Skeletal muscle satellite cell (primary cell): ENCODE data around the gene ZNRF1.

Experiments used
- H3K27me3 ChIP-seq: 2 replicates; pipeline ENCODE4 v1.7.0; 2013; ENCODE audit warnings: low read length; ENCODE audit not compliant: control insufficient read depth, insufficient read depth
- H3K36me3 ChIP-seq: 2 replicates; pipeline ENCODE4 v1.7.0; 2013; ENCODE audit warnings: mild to moderate bottlenecking, control low read depth, low read length; ENCODE audit not compliant: insufficient read depth
- H3K4me1 ChIP-seq: 2 replicates; pipeline ENCODE4 v1.7.0; 2013; ENCODE audit warnings: low read length; ENCODE audit not compliant: control insufficient read depth, insufficient read depth
- H3K4me2 ChIP-seq: 2 replicates; pipeline ENCODE4 v1.7.0; 2013; ENCODE audit warnings: mild to moderate bottlenecking, low read length
- H3K4me3 ChIP-seq: 2 replicates; pipeline ENCODE4 v1.7.0; 2013; ENCODE audit warnings: low read length
- H3K9ac ChIP-seq: 2 replicates; pipeline ENCODE4 v1.7.0; 2013; ENCODE audit warnings: mild to moderate bottlenecking, low read depth, low read length, moderate library complexity
- H3K9me3 ChIP-seq: replicated peaks from 2 replicates; pipeline ENCODE4 v1.7.0; 2013; ENCODE audit warnings: mild to moderate bottlenecking, control low read depth, low read length

ZNRF1 gene

DNA sequence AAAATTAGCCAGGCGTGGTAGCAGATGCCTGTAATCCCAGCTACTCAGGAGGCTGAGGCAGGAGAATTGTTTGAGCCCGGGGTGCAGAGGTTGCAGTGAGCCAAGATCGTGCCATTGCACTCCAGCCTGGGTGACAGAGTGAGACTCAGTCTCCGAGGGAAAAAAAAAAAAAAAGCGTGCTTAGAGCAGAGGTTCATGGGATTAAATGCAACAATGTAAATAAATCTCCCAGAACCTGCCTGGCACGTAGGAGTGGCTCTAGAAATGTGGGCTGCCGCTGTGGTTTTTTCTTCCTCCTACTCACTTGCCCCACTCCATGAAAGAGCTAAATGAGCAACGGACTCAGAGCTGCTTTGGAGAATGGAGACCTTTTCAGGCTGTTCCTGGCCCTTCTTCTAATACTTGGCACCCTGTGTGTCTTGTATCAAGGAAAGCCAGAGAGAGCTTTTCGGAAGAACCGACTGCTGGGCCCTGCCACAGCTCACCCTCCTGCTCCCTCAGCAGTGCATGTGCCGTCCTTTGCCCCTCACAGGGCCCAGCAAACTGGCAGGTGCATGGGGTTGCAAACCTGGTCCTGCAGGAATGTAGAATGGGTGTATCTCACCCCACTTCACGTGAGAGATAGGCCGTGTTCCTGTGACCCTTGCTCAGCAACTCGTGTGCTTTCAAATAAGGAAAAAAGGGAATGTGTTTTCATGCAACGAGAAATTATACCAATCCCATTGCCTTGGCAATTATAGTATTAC is 65.8 kb downstream of the ZNRF1 start:
- Histone ChIP-seq H3K9me3 (no peaks in the 10 kb centered on the region), H3K27me3 (no peaks in the 10 kb centered on the region), H3K9ac (no peak overlapping the region), H3K4me2 (no peak overlapping the region), H3K4me3 (no peak overlapping the region), H3K4me1 (no peaks in the 10 kb centered on the region), H3K36me3 (no peaks in the 10 kb centered on the region)

- Histone ChIP-seq H3K27me3 (no peaks in the 10 kb centered on the region), H3K4me3 (no peak overlapping the region), H3K4me2 (no peak overlapping the region), H3K9ac (no peak overlapping the region), H3K4me1 (peaks cover 1% of the 10 kb centered on the region), H3K36me3 (no peaks in the 10 kb centered on the region), H3K9me3 (no peaks in the 10 kb centered on the region)
Observed at GRCh38 chr16:75065149-75065505, 66.3 kb downstream of the ZNRF1 start.

DNA sequence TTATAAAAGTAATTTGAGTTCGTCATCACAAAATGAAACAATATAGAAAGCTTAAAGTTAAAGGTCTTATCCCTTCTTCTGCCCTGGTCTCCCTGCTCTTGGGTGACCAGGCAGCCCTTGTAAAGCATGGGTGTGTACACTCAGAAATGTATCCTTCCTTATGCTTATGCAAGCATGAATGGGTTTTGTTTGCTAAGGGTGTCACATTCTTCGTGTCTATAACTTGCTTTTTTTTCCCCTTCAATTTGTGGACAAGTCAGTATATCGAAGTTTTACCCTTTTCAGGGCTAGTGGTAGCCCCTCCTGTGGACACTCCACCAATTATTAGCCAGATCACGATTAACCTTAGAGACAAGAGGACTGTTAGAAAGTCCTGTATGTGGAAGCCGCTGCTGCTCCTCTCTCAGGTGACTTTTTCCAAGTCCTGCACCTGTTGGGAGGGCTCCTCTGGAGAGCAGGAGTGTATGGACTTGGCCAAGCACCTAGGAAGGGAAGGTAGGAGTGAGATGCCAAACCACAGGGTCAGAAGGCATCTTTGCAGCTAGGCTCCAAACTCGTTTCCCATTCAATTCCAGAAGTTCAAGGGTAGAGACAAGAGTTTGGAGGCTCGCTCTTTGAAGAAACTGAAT is 66.8 kb downstream of the ZNRF1 start:
- Histone ChIP-seq H3K4me1 (peaks cover 3% of the 10 kb centered on the region), H3K36me3 (no peaks in the 10 kb centered on the region), H3K4me2 (no peak overlapping the region), H3K4me3 (no peak overlapping the region), H3K9me3 (no peaks in the 10 kb centered on the region), H3K9ac (no peak overlapping the region), H3K27me3 (no peaks in the 10 kb centered on the region)

DNA sequence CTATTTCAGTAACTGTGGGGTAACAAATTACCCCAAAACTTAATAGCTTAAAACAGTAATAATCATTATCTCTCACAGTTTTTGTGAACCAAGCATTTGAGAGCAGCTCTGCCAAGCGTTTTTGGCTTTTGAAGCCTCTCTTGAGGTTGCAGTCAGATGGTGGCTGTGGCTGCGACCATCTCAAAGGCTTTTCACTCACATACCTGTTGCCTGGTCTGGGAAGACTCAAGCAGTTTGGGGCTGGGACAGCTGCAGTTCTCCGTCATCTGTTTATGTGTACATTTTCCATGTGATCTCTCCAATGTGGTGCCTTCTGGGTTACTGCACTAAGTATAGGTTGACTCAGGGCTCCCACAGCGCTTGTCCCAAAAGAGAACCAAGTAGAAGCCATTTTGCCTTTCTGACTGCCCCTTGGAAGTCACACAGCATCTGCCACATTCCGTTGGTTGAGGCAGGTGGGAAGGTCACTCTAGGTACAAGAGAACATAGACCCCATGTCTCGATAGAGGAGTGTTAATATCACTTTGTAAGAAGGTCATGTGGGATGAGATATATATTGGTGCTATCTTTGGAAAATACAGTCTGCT is 68.1 kb downstream of the ZNRF1 start:
- H3K36me3 ChIP-seq = no peaks in the 10 kb centered on the region
- no peak overlapping the region for H3K4me3 ChIP-seq

DNA sequence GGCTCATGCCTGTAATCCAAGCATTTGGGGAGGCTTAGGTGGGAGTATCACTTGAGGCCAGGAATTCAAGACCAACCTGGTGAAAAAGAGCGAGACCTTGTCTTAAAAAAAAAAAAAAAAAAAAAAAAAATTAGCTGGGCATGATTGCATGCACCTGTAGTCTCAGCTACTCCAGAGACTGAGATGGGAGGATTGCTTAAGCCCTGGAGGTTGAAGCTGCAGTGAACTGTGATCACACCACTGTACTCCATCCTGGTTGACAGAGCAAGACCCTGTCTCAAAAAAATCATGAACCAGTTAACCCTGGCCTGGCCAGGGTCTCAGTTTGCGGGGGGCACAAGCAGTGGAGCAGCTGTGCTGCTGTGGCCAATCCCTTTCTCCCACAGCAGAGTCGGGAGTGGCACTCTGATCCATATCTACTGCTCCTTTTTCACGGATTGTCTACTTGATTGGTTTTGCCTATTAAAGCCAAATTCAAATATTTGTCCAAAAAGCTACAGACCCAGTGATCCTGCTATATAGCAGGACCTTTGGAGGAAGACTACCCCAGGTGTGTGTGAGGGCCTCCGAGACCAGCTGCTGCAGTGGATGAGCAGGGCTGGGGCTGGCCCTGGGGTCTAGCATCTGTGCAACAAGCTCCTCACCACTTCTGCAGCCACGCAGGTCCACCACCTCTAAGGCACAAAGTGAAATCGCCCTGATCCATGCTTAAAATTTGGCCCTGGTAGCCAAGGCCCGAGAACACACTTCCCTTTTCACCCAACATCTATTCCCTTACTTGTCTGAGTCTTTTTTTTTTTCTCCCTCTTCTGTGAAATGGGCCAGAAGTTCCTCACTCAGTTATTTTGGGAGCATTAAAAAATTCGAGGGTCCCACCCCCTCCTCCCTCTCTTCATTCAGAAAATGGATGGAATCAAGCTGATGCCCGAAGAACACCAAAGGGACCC is 69.5 kb downstream of the ZNRF1 start:
- H3K4me3 ChIP-seq = no peak overlapping the region
- H3K4me1 ChIP-seq = peaks cover 3% of the 10 kb centered on the region
- H3K36me3 ChIP-seq = no peaks in the 10 kb centered on the region
- no peaks in the 10 kb centered on the region for H3K9me3 ChIP-seq
- no peak overlapping the region for H3K4me2 ChIP-seq
- no peaks in the 10 kb centered on the region for H3K27me3 ChIP-seq
- no peak overlapping the region for H3K9ac ChIP-seq

More for the DNA sequence above, 68.1 kb downstream of the ZNRF1 start:
- peaks cover 3% of the 10 kb centered on the region for H3K4me1 ChIP-seq
- no peak overlapping the region for H3K4me2 ChIP-seq
- H3K27me3 ChIP-seq = no peaks in the 10 kb centered on the region
- H3K9ac ChIP-seq = no peak overlapping the region
- no peaks in the 10 kb centered on the region for H3K9me3 ChIP-seq

DNA sequence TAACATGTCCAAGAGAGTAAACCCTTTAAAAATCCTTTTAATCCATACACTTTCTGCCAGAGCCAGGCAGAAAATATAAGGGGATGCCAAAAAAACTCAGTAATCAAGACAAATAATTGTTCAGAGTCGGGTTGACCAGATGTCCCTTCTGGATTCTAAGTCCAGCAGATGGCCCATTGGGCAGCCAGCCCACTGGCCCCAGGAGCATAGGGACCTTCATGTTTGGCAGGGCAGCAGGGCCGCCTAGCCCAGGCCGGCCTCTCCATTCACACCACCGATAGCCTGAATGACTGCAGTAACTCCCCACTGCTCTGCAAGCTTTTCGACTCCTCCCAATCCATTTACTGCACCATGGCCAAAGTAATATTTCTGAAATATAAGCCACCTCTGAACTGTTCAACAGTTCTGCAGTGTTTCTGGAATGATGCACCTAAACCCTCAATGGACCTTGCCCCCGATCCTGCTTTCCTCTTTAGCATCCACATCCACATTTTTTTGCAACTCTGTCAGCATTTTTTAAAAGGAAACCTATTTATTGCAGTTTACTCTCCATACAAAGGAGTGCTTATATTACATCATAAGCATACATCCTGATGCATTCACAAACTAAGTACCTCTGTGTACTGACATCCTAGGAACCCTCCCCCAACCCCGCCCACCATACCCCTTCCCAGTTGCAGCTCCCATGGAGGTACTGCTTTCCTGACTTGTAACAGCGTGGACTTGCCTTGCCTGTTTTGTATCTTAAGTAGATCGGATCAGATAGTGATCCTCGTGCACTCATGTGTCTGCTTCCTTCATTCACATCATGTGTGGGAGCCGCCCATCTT is 71.4 kb downstream of the ZNRF1 start:
- Histone ChIP-seq H3K4me1 (peaks cover 3% of the 10 kb centered on the region), H3K9me3 (no peaks in the 10 kb centered on the region), H3K4me2 (no peak overlapping the region), H3K4me3 (no peak overlapping the region), H3K36me3 (no peaks in the 10 kb centered on the region), H3K27me3 (no peaks in the 10 kb centered on the region), H3K9ac (no peak overlapping the region)

- Histone ChIP-seq H3K4me1 (peaks cover 3% of the 10 kb centered on the region), H3K9ac (no peak overlapping the region), H3K4me3 (no peak overlapping the region), H3K4me2 (no peak overlapping the region), H3K27me3 (no peaks in the 10 kb centered on the region), H3K36me3 (no peaks in the 10 kb centered on the region), H3K9me3 (no peaks in the 10 kb centered on the region)
Observed at GRCh38 chr16:75071621-75072020, 72.8 kb downstream of the ZNRF1 start.

DNA sequence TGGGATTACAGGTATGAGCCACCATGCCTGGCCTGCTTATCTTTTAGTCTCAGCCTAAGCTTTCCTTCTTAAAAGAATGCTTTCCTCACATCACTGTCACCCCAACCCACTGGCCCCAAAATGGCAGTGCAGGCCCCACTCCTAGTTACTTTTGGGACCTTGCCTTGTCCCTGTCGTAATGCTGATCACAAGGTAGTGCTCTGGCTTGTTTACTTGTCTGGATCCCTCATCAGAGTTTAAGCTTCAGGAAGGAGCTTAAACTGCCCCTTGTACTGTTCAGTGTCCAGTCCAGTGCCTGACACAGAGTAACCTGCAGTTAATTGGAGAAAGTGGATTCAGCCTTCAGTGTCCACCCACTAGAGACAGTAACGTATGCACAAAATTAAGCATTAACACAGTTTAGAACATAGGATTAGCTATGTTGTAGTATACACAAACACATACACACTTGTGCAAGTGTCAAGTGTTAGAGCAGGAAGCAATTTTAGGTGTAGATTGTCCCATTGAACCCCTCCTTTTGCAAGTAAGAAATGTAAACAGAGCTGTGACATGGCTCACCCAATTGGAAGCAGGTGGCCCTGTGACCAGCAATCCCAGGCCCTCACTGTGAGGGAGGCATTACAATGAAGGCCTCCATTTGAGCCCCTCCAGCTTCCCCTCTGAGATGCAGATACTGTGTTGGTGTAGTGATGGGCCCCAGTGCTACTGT is 73.6 kb downstream of the ZNRF1 start:
- peaks cover 3% of the 10 kb centered on the region for H3K4me1 ChIP-seq
- no peaks in the 10 kb centered on the region for H3K27me3 ChIP-seq
- no peaks in the 10 kb centered on the region for H3K36me3 ChIP-seq
- H3K4me2 ChIP-seq = no peak overlapping the region
- no peak overlapping the region for H3K4me3 ChIP-seq
- no peak overlapping the region for H3K9ac ChIP-seq
- H3K9me3 ChIP-seq = no peaks in the 10 kb centered on the region

GRCh38 chr16:75073545-75074303 is 74.9 kb downstream of the ZNRF1 start:
- H3K4me2 ChIP-seq = peak overlapping the region; percentile 32
- H3K9me3 ChIP-seq = no peaks in the 10 kb centered on the region
- H3K9ac ChIP-seq = no peak overlapping the region
- H3K4me3 ChIP-seq = no peak overlapping the region
- no peaks in the 10 kb centered on the region for H3K36me3 ChIP-seq
- H3K27me3 ChIP-seq = no peaks in the 10 kb centered on the region
- H3K4me1 ChIP-seq = peaks cover 4% of the 10 kb centered on the region

DNA sequence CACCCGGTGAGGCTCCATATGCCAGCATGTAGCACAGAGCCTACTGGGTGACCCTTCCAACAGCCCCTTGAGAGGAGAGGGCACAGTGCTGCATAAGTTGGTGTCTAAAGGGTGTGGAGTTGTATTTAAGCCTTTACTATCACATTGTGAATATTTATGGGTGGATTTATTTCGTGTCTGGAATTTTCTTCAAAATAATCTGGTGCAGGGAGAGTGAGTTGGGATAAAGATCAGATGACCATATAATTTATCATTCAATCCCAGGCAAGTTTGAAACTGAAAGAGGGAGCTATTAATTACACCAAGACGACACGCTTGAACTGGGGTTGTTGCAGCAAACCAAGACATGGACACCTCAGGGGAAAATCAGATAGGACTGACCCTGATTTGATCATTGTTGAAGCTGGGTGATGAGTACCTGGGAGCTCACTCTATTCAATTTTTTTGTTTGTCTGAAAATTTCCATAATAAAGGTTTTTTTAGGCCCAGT is 75.5 kb downstream of the ZNRF1 start:
- no peaks in the 10 kb centered on the region for H3K36me3 ChIP-seq
- no peaks in the 10 kb centered on the region for H3K27me3 ChIP-seq
- H3K4me1 ChIP-seq = peaks cover 7% of the 10 kb centered on the region
- no peaks in the 10 kb centered on the region for H3K9me3 ChIP-seq
- H3K4me3 ChIP-seq = no peak overlapping the region
- no peak overlapping the region for H3K9ac ChIP-seq
- H3K4me2 ChIP-seq = peak overlapping the region; percentile 32
